ENCODE results near the gene ZNF385D. TPM values are rescaled to one million over a fixed set of nuclear protein-coding genes. Genes with fewer than 3 reads are reported as not detected.

Gene ZNF385D
- total RNA-seq, 1 experiment from 2014 or later = not detected

- H3K4me1 Mint-ChIP-seq (ENCODE audit: low read depth, unreplicated experiment) = no peaks in the 10 kb centered on the region
- no peaks in the 10 kb centered on the region for H3K27me3 Mint-ChIP-seq (ENCODE audit: unreplicated experiment)
- CTCF ChIA-PET = no interaction called here
- no TSS peak for BruUV-seq (replicated peaks)
- intact Hi-C loops (cut with micrococcal nuclease; ENCODE audit: unreplicated experiment) = no loop called here
- TF ChIP-seq, protein P1, sequence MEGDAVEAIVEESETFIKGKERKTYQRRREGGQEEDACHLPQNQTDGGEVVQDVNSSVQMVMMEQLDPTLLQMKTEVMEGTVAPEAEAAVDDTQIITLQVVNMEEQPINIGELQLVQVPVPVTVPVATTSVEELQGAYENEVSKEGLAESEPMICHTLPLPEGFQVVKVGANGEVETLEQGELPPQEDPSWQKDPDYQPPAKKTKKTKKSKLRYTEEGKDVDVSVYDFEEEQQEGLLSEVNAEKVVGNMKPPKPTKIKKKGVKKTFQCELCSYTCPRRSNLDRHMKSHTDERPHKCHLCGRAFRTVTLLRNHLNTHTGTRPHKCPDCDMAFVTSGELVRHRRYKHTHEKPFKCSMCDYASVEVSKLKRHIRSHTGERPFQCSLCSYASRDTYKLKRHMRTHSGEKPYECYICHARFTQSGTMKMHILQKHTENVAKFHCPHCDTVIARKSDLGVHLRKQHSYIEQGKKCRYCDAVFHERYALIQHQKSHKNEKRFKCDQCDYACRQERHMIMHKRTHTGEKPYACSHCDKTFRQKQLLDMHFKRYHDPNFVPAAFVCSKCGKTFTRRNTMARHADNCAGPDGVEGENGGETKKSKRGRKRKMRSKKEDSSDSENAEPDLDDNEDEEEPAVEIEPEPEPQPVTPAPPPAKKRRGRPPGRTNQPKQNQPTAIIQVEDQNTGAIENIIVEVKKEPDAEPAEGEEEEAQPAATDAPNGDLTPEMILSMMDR (IDR thresholded peaks at IDR 0.05; ENCODE audit: unreplicated experiment) = no peak
- H3K9me3 Mint-ChIP-seq (ENCODE audit: low read depth, unreplicated experiment) = no peaks in the 10 kb centered on the region
- H3K27ac Mint-ChIP-seq (ENCODE audit: unreplicated experiment) = no peak overlapping the region
- no peaks in the 10 kb centered on the region for H3K36me3 Mint-ChIP-seq (ENCODE audit: insufficient read depth, unreplicated experiment)
- no peak for DNase-seq
- no peak overlapping the region for H3K4me3 Mint-ChIP-seq (ENCODE audit: low read depth, unreplicated experiment)
These were observed 333.0 kb downstream of the ZNF385D start for GRCh38 chr3:21417991-21418390.

GRCh38 chr3:21414506-21414905 is 336.5 kb downstream of the ZNF385D start:
- Mint-ChIP-seq H3K27ac (ENCODE audit: unreplicated experiment) (no peak overlapping the region), H3K4me1 (ENCODE audit: low read depth, unreplicated experiment) (no peaks in the 10 kb centered on the region), H3K27me3 (ENCODE audit: unreplicated experiment) (no peaks in the 10 kb centered on the region), H3K36me3 (ENCODE audit: insufficient read depth, unreplicated experiment) (no peaks in the 10 kb centered on the region), H3K9me3 (ENCODE audit: low read depth, unreplicated experiment) (no peaks in the 10 kb centered on the region), H3K4me3 (ENCODE audit: low read depth, unreplicated experiment) (no peak overlapping the region)
- intact Hi-C loops (cut with micrococcal nuclease; ENCODE audit: unreplicated experiment) = no loop called here
- CTCF ChIA-PET = interaction anchor here (0.6 kb wide), 1 partner anchor 833 kb away, joined by 3 read pairs; no protein-coding TSS in a partner anchor
- BruUV-seq (replicated peaks) = no TSS peak
- no peak for DNase-seq
- TF ChIP-seq, protein P1 (IDR thresholded peaks at IDR 0.05; ENCODE audit: unreplicated experiment) = no peak

DNA sequence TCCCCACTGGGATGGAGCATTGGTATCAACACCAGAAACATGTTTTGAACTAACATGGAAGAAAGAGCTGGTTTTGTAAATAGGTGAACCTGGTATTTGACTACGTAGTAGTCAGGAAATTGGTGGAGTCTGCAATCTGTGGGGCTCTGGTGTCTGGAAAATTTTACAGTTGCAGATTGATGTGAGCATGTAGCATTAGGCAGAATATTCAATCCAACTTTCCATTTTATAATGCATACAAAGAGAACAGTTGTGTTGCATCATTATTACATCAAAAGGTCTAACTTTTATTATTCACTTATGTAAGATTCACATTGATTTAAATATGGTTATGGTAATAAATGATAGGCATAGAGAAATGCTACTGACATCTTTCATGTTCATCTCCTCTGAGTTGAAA is 340.0 kb downstream of the ZNF385D start:
- DNase-seq = no peak
- no peak overlapping the region for H3K27ac Mint-ChIP-seq (ENCODE audit: unreplicated experiment)
- no peaks in the 10 kb centered on the region for H3K27me3 Mint-ChIP-seq (ENCODE audit: unreplicated experiment)
- no TSS peak for BruUV-seq (replicated peaks)
- CTCF ChIA-PET = interaction anchor here (0.6 kb wide), 1 partner anchor 24 kb away, joined by 4 read pairs; no protein-coding TSS in a partner anchor
- TF ChIP-seq, protein P1 (IDR thresholded peaks at IDR 0.05; ENCODE audit: unreplicated experiment) = no peak
- H3K36me3 Mint-ChIP-seq (ENCODE audit: insufficient read depth, unreplicated experiment) = no peaks in the 10 kb centered on the region
- intact Hi-C loops (cut with micrococcal nuclease; ENCODE audit: unreplicated experiment) = no loop called here
- no peak overlapping the region for H3K4me3 Mint-ChIP-seq (ENCODE audit: low read depth, unreplicated experiment)
- no peaks in the 10 kb centered on the region for H3K4me1 Mint-ChIP-seq (ENCODE audit: low read depth, unreplicated experiment)
- no peaks in the 10 kb centered on the region for H3K9me3 Mint-ChIP-seq (ENCODE audit: low read depth, unreplicated experiment)

- Mint-ChIP-seq H3K4me3 (ENCODE audit: low read depth, unreplicated experiment) (no peak overlapping the region), H3K4me1 (ENCODE audit: low read depth, unreplicated experiment) (no peaks in the 10 kb centered on the region), H3K27me3 (ENCODE audit: unreplicated experiment) (no peaks in the 10 kb centered on the region), H3K9me3 (ENCODE audit: low read depth, unreplicated experiment) (no peaks in the 10 kb centered on the region), H3K36me3 (ENCODE audit: insufficient read depth, unreplicated experiment) (no peaks in the 10 kb centered on the region), H3K27ac (ENCODE audit: unreplicated experiment) (no peak overlapping the region)
- CTCF ChIA-PET = no interaction called here
- TF ChIP-seq, protein P1 (IDR thresholded peaks at IDR 0.05; ENCODE audit: unreplicated experiment) = no peak
- no TSS peak for BruUV-seq (replicated peaks)
- DNase-seq = no peak
- intact Hi-C loops (cut with micrococcal nuclease; ENCODE audit: unreplicated experiment) = no loop called here
These were observed 341.6 kb downstream of the ZNF385D start for GRCh38 chr3:21409401-21409800.
